Measurements from ENCODE around the gene ERP29.
A peak's percentile ranks its signal among the peaks of the same experiment; 100 is the strongest.

ERP29 gene

DNA sequence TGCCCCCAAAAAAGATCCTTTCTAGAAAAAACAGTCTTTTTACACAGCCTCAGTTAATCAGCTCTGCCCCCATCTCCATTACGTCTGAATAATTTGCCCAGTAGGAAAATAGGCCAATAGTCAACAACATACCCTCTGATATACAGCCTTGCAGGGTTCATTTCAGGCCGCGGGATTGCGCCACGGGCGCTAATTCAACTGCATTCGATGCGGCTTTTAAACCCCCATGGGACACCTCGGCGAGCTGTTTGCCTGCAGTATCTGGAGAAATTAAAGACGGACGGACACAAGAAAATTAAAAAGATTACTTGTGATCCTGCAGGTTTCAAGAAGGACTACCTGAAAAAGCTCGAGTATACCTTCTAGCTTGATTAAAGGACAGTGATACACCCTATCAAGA is 36.1 kb downstream of the ERP29 start:
- no peaks in the 10 kb centered on the region for H3K9me3 Mint-ChIP-seq
- peaks cover 60% of the 10 kb centered on the region for H3K36me3 Mint-ChIP-seq
- no peak for ATAC-seq
- peaks cover 17% of the 10 kb centered on the region for H3K4me1 Mint-ChIP-seq
- no peak overlapping the region for H3K4me3 Mint-ChIP-seq
- no peaks in the 10 kb centered on the region for H3K27me3 Mint-ChIP-seq
- no peak overlapping the region for H3K27ac Mint-ChIP-seq

DNA sequence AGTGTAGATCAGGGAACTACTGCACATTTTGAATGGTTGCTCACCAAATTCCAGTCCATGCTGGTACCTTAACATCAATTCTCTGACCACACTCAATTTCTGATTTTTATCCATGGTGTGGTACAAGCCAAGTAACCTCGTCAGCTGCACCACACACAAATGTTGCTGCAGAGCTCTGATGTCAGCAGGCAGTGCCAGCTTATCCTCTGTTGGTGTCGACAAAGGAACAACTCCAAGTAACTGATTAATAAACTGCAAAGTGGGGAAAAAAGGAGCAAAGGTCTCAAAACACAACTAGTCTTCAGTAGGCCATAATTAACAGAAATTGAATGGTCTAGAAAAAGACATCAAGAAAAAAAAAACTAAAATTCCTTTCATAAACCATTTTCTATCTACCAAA is 47.9 kb downstream of the ERP29 start:
- Mint-ChIP-seq H3K4me3 (no peak overlapping the region), H3K27me3 (no peaks in the 10 kb centered on the region), H3K9me3 (no peaks in the 10 kb centered on the region), H3K36me3 (peaks cover 34% of the 10 kb centered on the region), H3K27ac (no peak overlapping the region), H3K4me1 (no peaks in the 10 kb centered on the region)
- ATAC-seq, result no peak

DNA sequence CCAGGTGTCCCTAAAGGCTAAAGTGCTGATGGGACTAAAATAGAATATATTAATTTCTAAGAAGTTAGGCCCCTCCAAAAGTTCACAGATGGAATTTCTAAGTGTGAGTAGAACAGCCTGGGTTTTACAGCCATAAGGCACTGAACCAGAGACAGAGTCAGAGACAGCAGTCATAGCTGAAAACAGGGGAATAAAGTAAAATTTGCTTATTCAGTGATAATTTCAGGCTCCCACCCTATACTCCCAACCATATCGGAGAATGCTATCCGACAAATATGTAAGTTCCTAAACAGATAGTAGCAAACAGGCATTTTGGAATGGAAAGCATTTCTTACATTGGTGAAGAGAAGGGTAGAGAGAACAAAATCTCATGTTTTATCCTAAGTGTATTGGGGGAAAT is 50.0 kb downstream of the ERP29 start:
- Mint-ChIP-seq H3K36me3 (peaks cover 38% of the 10 kb centered on the region), H3K4me1 (no peaks in the 10 kb centered on the region), H3K27me3 (no peaks in the 10 kb centered on the region), H3K9me3 (no peaks in the 10 kb centered on the region), H3K27ac (no peak overlapping the region), H3K4me3 (no peak overlapping the region)
- no peak for ATAC-seq

DNA sequence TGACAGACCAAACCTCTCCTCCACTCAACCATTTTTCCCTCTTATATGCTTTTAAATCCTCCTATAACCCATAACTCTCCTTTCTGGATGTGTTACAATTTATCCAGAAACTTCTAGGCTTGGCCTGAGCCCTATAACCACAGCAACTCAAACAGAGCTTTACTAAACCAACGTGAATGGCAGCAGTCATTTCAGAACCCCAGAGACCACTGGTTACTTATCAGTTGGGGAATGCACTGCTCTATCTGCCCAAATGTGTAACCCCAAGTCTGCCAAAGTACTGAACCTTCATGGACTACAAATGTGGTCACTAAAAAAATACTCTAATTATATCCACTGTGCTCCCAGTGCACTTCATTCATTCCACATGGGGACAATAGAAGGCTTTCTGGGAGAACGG is 53.3 kb downstream of the ERP29 start:
- Mint-ChIP-seq H3K9me3 (no peaks in the 10 kb centered on the region), H3K27me3 (no peaks in the 10 kb centered on the region), H3K4me3 (no peak overlapping the region), H3K27ac (peak overlapping the region; percentile 1), H3K36me3 (peaks cover 34% of the 10 kb centered on the region), H3K4me1 (no peaks in the 10 kb centered on the region)
- no peak for ATAC-seq

Data from stimulated activated memory B cell treated with anti-CD40 and anti-IgM and Interleukin-4, amounts not matched to agents 10 μg/mL and 1 μg/mL and 100 μg/mL, for 72 hours (primary cell).